Vagina (tissue), 2 donors: Measurements from ENCODE around the gene CLIC6.

ENCODE experiments used
- POLR2A ChIP-seq, 2 donors: fragments of 450-650 bp; IDR thresholded peaks; one replicate each; pipeline ENCODE4 v1.6.1; 2017; ENCODE audit warnings: antibody characterized with exemption in 2 of 2, mild to moderate bottlenecking in 2 of 2, moderate library complexity in 2 of 2
- POLR2AphosphoS5 ChIP-seq, 2 donors: sonication (generic); formaldehyde crosslinking; IDR thresholded peaks; one replicate each; pipeline ENCODE4 v1.9.0; 2017; ENCODE audit warnings: antibody characterized with exemption in 2 of 2, mild to moderate bottlenecking in 2 of 2, low read depth in 1 of 2; ENCODE audit not compliant: insufficient read depth in 1 of 2
- TF ChIP-seq, protein P1 (sequence below), 3 experiments: fragments of 450-650 bp in 2 of 3; fragments of 200-600 bp in 1 of 3; sonication (generic) in 1 of 3; IDR thresholded peaks; one replicate each; pipeline ENCODE4 v1.5.1; 2017 to 2019; ENCODE audit warnings: antibody characterized with exemption in 3 of 3, mild to moderate bottlenecking in 2 of 3, moderate library complexity in 2 of 3

DNA sequence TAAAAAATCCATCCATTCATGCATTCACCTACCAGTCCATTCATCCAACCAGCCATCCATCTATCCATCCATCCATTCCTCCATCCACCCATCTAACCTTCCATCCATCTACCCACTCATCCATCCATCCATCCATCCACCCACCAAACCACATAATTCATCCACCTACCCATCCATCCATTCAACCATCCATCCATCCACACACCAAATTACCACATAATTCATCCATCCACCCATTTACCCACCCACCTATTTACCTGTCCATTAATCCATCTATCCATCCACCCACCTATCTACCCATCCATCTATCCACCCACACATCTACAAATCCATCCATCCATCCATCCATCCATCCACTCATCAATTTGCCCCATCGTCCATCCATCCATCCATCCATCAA, 71.4 kb downstream of the CLIC6 start:
- TF ChIP-seq, protein P1, sequence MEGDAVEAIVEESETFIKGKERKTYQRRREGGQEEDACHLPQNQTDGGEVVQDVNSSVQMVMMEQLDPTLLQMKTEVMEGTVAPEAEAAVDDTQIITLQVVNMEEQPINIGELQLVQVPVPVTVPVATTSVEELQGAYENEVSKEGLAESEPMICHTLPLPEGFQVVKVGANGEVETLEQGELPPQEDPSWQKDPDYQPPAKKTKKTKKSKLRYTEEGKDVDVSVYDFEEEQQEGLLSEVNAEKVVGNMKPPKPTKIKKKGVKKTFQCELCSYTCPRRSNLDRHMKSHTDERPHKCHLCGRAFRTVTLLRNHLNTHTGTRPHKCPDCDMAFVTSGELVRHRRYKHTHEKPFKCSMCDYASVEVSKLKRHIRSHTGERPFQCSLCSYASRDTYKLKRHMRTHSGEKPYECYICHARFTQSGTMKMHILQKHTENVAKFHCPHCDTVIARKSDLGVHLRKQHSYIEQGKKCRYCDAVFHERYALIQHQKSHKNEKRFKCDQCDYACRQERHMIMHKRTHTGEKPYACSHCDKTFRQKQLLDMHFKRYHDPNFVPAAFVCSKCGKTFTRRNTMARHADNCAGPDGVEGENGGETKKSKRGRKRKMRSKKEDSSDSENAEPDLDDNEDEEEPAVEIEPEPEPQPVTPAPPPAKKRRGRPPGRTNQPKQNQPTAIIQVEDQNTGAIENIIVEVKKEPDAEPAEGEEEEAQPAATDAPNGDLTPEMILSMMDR (IDR thresholded peaks at IDR 0.05) = no peak
- TF ChIP-seq POLR2AphosphoS5 (IDR thresholded peaks at IDR 0.05; ENCODE audit: insufficient read depth in 1 of 2, low read depth in 1 of 2) (no peak), POLR2A (IDR thresholded peaks at IDR 0.05) (no peak)
